WI38 (cell line): ENCODE measurements around the gene CDK14.

Experiments used
- H3K4me3 ChIP-seq: 2 replicates; pipeline ENCODE4 v1.5.1; 2011; ENCODE audit warnings: low read depth, mild to moderate bottlenecking, control low read depth, low read length
- CTCF ChIP-seq: IDR thresholded peaks from 2 replicates; pipeline ENCODE4 v1.5.1; 2012; ENCODE audit warnings: low read depth, mild to moderate bottlenecking, control low read depth, low read length

CDK14 gene

GRCh38 chr7:91005841-91006240 lies 409.7 kb downstream of the CDK14 start:
- H3K4me3 ChIP-seq: no peak overlapping the region
- no peak for TF ChIP-seq CTCF

GRCh38 chr7:91007371-91007770 lies 411.2 kb downstream of the CDK14 start:
- no peak for TF ChIP-seq CTCF
- no peak overlapping the region for H3K4me3 ChIP-seq

- no peak for TF ChIP-seq CTCF
- H3K4me3 ChIP-seq: no peak overlapping the region
Measured at GRCh38 chr7:91013078-91013477, 417.0 kb downstream of the CDK14 start.

- TF ChIP-seq CTCF: no peak
- no peak overlapping the region for H3K4me3 ChIP-seq
Measured at GRCh38 chr7:91019686-91020385, 423.7 kb downstream of the CDK14 start.

- TF ChIP-seq CTCF: no peak
Measured at GRCh38 chr7:91020636-91021385, 424.7 kb downstream of the CDK14 start.

GRCh38 chr7:91021956-91022355 lies 425.8 kb downstream of the CDK14 start:
- H3K4me3 ChIP-seq: no peak overlapping the region
- TF ChIP-seq CTCF: no peak

More at GRCh38 chr7:91020636-91021385, 424.7 kb downstream of the CDK14 start:
- H3K4me3 ChIP-seq: no peak overlapping the region

GRCh38 chr7:91025906-91026390 lies 429.8 kb downstream of the CDK14 start:
- no peak for TF ChIP-seq CTCF
- H3K4me3 ChIP-seq: no peak overlapping the region
